HepG2 (cell line): ENCODE results near the gene CAPZB. TPM values are rescaled to one million over a fixed set of nuclear protein-coding genes. Genes with fewer than 3 reads are reported as not detected.

Source experiments
- ATAC-seq: fragments of 200-7000 bp; cut with Tn5 transposase; 3 replicates; pipeline ENCODE4 v1.9.1; 2020; ENCODE audit warnings: mild to moderate bottlenecking, moderate library complexity
- BruUV-seq: library from RNA; stranded (reverse); fragments of 400-500 nt; replicated peaks from 2 replicates; lab custom pipeline; 2021; lab: Mats Ljungman, UMichigan
- CTCF ChIA-PET: fragments of 300-600 bp; formaldehyde crosslinking; extraction: SDS; loops from one replicate; lab custom pipeline; 2021; ENCODE audit warnings: low total read pairs, inconsistent platforms, low intra/inter-chr PET ratio; lab: Yijun Ruan, JAX
- POLR2A ChIA-PET: fragments of 350-600 bp; sonication (Branson Sonifier 250); formaldehyde crosslinking; loops from one replicate; lab custom pipeline; 2020; ENCODE audit warnings: antibody characterized with exemption, inconsistent platforms; lab: Yijun Ruan, JAX
- DNase-seq: peaks from one replicate; pipeline ENCODE4 v3.0.0-alpha.2; 2015; ENCODE audit warnings: low spot score
- FAIRE-seq: peaks from 3 replicates; lab custom pipeline; 2011; peaks lifted over from hg19 to GRCh38; lab: Jason Lieb, UNC
- H2AFZ ChIP-seq: one replicate; pipeline ENCODE4 v1.6.1; 2011; ENCODE audit warnings: low read length, inconsistent platforms
- H3K27ac ChIP-seq: fragments of 300-600 bp; 3 replicates; pipeline ENCODE4 v1.8.0; 2011; ENCODE audit warnings: mixed run types, mild to moderate bottlenecking, mixed read lengths, low read length, inconsistent platforms; ENCODE audit not compliant: insufficient read depth; ENCODE audit errors: extremely low read length
- H3K27me3 ChIP-seq, 2 experiments: fragments of 200-600 bp in 1 of 2; 2 replicates in 1 of 2; 3 replicates in 1 of 2; pipeline versions ENCODE4 v1.6.0 to v1.8.0; 2011; ENCODE audit warnings: low read length in 2 of 2, mild to moderate bottlenecking in 2 of 2, moderate library complexity in 2 of 2, inconsistent platforms in 1 of 2; ENCODE audit not compliant: insufficient read depth in 2 of 2, control insufficient read depth in 1 of 2
- H3K36me3 ChIP-seq, 2 experiments: fragments of 200-600 bp in 1 of 2; replicated peaks in 1 of 2; 2 replicates in 1 of 2; 3 replicates in 1 of 2; pipeline versions ENCODE4 v1.5.1 to v1.8.0; 2011; ENCODE audit warnings: low read length in 2 of 2, inconsistent platforms in 1 of 2; ENCODE audit not compliant: insufficient read depth in 2 of 2, control insufficient read depth in 1 of 2
- H3K4me1 ChIP-seq: 2 replicates; pipeline ENCODE4 v1.5.1; 2012; ENCODE audit warnings: low read length, inconsistent platforms; ENCODE audit not compliant: insufficient read depth
- H3K4me2 ChIP-seq: 2 replicates; pipeline ENCODE4 v1.6.0; 2011; ENCODE audit warnings: low read depth, low read length, inconsistent platforms
- H3K4me3 ChIP-seq, 3 experiments: fragments of 200-600 bp in 1 of 3; sonication (generic), shearing (Covaris generic) in 1 of 3; replicated peaks in 1 of 3; 2 replicates each; pipeline ENCODE4 v1.5.1; 2011 to 2016; ENCODE audit warnings: low read length in 3 of 3, inconsistent platforms in 2 of 3, low read depth in 2 of 3, mild to moderate bottlenecking in 2 of 3, control low read depth in 1 of 3, mixed read lengths in 1 of 3; ENCODE audit not compliant: insufficient read depth in 1 of 3
- H3K79me2 ChIP-seq: one replicate; pipeline ENCODE4 v1.6.1; 2011; ENCODE audit warnings: low read length, inconsistent platforms; ENCODE audit not compliant: insufficient read depth
- H3K9ac ChIP-seq: 2 replicates; pipeline ENCODE4 v1.6.0; 2011; ENCODE audit warnings: mild to moderate bottlenecking, low read depth, low read length, inconsistent platforms; ENCODE audit not compliant: insufficient read depth
- H3K9me3 ChIP-seq: 2 replicates; pipeline ENCODE4 v1.5.1; 2012; ENCODE audit warnings: mild to moderate bottlenecking, low read length
- H4K20me1 ChIP-seq: 2 replicates; pipeline ENCODE4 v1.6.0; 2011; ENCODE audit warnings: inconsistent platforms, mild to moderate bottlenecking, low read length, moderate library complexity; ENCODE audit not compliant: insufficient read depth
- GABPA ChIP-seq, 2 experiments: IDR thresholded peaks; 2 replicates each; pipeline ENCODE4 v1.6.1; 2011 to 2016; ENCODE audit warnings: low read depth in 2 of 2, low read length in 1 of 2, missing biosample characterization in 1 of 2, missing genetic modification characterization in 1 of 2
- HMG20B ChIP-seq: conservative IDR thresholded peaks from 2 replicates; pipeline ENCODE4 v1.6.1; 2016; ENCODE audit warnings: missing genetic modification reagents, missing compliant biosample characterization
- KDM5A ChIP-seq: fragments of 200-600 bp; sonication (generic); IDR thresholded peaks from 2 replicates; pipeline ENCODE4 v1.7.0; 2018; ENCODE audit warnings: antibody characterized with exemption, mild to moderate bottlenecking, low read length, borderline replicate concordance
- NBN ChIP-seq: fragments of 450-650 bp; conservative IDR thresholded peaks from 2 replicates; pipeline ENCODE4 v1.6.1; 2017
- NFIC ChIP-seq: IDR thresholded peaks from 2 replicates; pipeline ENCODE4 v1.6.1; 2012; ENCODE audit warnings: mild to moderate bottlenecking, low read length, inconsistent platforms
- SPEN ChIP-seq: sonication (generic); formaldehyde crosslinking; IDR thresholded peaks from 2 replicates; pipeline ENCODE4 v1.5.1; 2020; ENCODE audit warnings: low read depth, mild to moderate bottlenecking, missing genetic modification reagents
- ZNF44 ChIP-seq: sonication (generic); formaldehyde crosslinking; IDR thresholded peaks from 2 replicates; pipeline ENCODE4 v1.5.1; 2020; ENCODE audit warnings: mild to moderate bottlenecking, missing genetic modification reagents
- ZNF496 ChIP-seq: sonication (generic); formaldehyde crosslinking; IDR thresholded peaks from 2 replicates; pipeline ENCODE4 v1.8.1; 2023; ENCODE audit warnings: mild to moderate bottlenecking, moderate library complexity, missing genetic modification reagents; ENCODE audit not compliant: insufficient replicate concordance
- WGBS: methylation state at CpG from one replicate; pipeline ENCODE4 v1.1.6; 2017; ENCODE audit warnings: low lambda C conversion rate; 5-methylcytosine and 5-hydroxymethylcytosine counted together
- in situ Hi-C: cut with HindIII; loops from 2 replicates; pipeline ENCODE4 v1.10.0; 2017; ENCODE audit warnings: low pct_unique_long_range_greater_than_20kb; ENCODE audit not compliant: extremely low pct_ligation_motif_present
- intact Hi-C: fragments of 100-400 bp; cut with micrococcal nuclease; formaldehyde crosslinking; loops from one replicate; pipeline ENCODE4 v1.10.0; 2022; ENCODE audit not compliant: unreplicated experiment
- polyA plus RNA-seq, 8 experiments: library from polyadenylated mRNA; depleted of rRNA in 3 of 8; stranded (reverse) in 7 of 8; unstranded in 1 of 8; fragments of >200 nt; fragmentation: Illumina TruSeq in 4 of 8; extraction: Trizol in 4 of 8; gene quantifications; 2 replicates each; pipeline versions ENCODE4 v1.2.1 to v1.2.3, GENCODE V29; 2011 to 2016; ENCODE audit warnings: low read depth in 4 of 8, missing spikeins in 1 of 8, mixed read lengths in 1 of 8; ENCODE audit not compliant: insufficient read depth in 1 of 8
- total RNA-seq, 5 experiments: library from RNA; depleted of rRNA; stranded (reverse); fragments of >200 nt; fragmentation: Illumina TruSeq; extraction: Trizol; gene quantifications; 2 replicates each; pipeline ENCODE4 v1.2.3, GENCODE V29; 2016; ENCODE audit warnings: low read depth in 1 of 5
- TF ChIP-seq, protein P1 (sequence below): sonication (generic); IDR thresholded peaks from 2 replicates; pipeline ENCODE4 v1.6.1; 2016; ENCODE audit warnings: low read depth, borderline replicate concordance
- TF ChIP-seq, protein P2 (sequence below): sonication (generic); formaldehyde crosslinking; IDR thresholded peaks from 2 replicates; pipeline ENCODE4 v1.8.1; 2023; ENCODE audit warnings: mild to moderate bottlenecking, missing genetic modification reagents

Gene CAPZB
- total and polyA plus RNA-seq, 2 of the 13 experiments (the other 11 are each of a cell fraction or from before 2014, with no cell fraction given) = 58.9 to 76.9 TPM

- Histone ChIP-seq H3K4me1 (peaks cover 41% of the 10 kb centered on the region), H3K4me3 (no peak overlapping the region), H3K9me3 (no peaks in the 10 kb centered on the region), H2AFZ (no peak overlapping the region)
- ChIA-PET POLR2A (no interaction called here), CTCF (no interaction called here)
- in situ Hi-C loops = no loop called here
- no peak for ATAC-seq
- 100% methylated on average over 2 of the region's 2 CpGs for WGBS
- TF ChIP-seq GABPA (IDR thresholded peaks at IDR 0.05; ENCODE audit: low read depth, low read length) = no peak
- TF ChIP-seq GABPA (CRISPR knock-in tag; IDR thresholded peaks at IDR 0.05; ENCODE audit: low read depth) = no peak
- TF ChIP-seq NBN = no peak
- no peak for TF ChIP-seq ZNF44 (CRISPR knock-in tag)
- no peak for TF ChIP-seq NFIC
- no peak for TF ChIP-seq KDM5A
- TF ChIP-seq, protein P1, sequence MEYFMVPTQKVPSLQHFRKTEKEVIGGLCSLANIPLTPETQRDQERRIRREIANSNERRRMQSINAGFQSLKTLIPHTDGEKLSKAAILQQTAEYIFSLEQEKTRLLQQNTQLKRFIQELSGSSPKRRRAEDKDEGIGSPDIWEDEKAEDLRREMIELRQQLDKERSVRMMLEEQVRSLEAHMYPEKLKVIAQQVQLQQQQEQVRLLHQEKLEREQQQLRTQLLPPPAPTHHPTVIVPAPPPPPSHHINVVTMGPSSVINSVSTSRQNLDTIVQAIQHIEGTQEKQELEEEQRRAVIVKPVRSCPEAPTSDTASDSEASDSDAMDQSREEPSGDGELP = no peak
- TF ChIP-seq HMG20B (CRISPR knock-in tag) = no peak
- TF ChIP-seq, protein P2, sequence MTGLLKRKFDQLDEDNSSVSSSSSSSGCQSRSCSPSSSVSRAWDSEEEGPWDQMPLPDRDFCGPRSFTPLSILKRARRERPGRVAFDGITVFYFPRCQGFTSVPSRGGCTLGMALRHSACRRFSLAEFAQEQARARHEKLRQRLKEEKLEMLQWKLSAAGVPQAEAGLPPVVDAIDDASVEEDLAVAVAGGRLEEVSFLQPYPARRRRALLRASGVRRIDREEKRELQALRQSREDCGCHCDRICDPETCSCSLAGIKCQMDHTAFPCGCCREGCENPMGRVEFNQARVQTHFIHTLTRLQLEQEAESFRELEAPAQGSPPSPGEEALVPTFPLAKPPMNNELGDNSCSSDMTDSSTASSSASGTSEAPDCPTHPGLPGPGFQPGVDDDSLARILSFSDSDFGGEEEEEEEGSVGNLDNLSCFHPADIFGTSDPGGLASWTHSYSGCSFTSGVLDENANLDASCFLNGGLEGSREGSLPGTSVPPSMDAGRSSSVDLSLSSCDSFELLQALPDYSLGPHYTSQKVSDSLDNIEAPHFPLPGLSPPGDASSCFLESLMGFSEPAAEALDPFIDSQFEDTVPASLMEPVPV (CRISPR knock-in tag) = no peak
- TF ChIP-seq SPEN (CRISPR knock-in tag) = no peak
- no peak for TF ChIP-seq ZNF496 (CRISPR knock-in tag)
- TF ChIP-seq, all 625 proteins: peak for 0
- Histone ChIP-seq H3K79me2 (peaks cover 20% of the 10 kb centered on the region), H3K27ac (no peak overlapping the region), H3K9ac (no peak overlapping the region), H4K20me1 (peaks cover 4% of the 10 kb centered on the region; the same call in 1 of the 2 replicates), H3K4me2 (no peak overlapping the region), H3K27me3 (no peaks in the 10 kb centered on the region), H3K36me3 (peaks cover 14 to 54% of the 10 kb centered on the region in 2 experiments; a peak in 4 of 5 replicates)
- BruUV-seq = no TSS peak
- FAIRE-seq (no peak), DNase-seq (no peak)
- intact Hi-C loops = no loop called here
Measured at GRCh38 chr1:19414515-19415121, 70.7 kb downstream of the CAPZB start.
